ENCODE data around the gene CHST3.

Gene CHST3

GRCh38 chr10:72059843-72060822 lies 95.9 kb downstream of the CHST3 start:
- TF ChIP-seq, protein P1, sequence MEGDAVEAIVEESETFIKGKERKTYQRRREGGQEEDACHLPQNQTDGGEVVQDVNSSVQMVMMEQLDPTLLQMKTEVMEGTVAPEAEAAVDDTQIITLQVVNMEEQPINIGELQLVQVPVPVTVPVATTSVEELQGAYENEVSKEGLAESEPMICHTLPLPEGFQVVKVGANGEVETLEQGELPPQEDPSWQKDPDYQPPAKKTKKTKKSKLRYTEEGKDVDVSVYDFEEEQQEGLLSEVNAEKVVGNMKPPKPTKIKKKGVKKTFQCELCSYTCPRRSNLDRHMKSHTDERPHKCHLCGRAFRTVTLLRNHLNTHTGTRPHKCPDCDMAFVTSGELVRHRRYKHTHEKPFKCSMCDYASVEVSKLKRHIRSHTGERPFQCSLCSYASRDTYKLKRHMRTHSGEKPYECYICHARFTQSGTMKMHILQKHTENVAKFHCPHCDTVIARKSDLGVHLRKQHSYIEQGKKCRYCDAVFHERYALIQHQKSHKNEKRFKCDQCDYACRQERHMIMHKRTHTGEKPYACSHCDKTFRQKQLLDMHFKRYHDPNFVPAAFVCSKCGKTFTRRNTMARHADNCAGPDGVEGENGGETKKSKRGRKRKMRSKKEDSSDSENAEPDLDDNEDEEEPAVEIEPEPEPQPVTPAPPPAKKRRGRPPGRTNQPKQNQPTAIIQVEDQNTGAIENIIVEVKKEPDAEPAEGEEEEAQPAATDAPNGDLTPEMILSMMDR (IDR thresholded peaks at IDR 0.05; ENCODE audit: low read depth, low read length, missing control alignments) = no peak
- DNase-seq (ENCODE audit: low read depth) = no peak
- no peak overlapping the region for H3K4me3 ChIP-seq (ENCODE audit: low read depth, low read length)

DNA sequence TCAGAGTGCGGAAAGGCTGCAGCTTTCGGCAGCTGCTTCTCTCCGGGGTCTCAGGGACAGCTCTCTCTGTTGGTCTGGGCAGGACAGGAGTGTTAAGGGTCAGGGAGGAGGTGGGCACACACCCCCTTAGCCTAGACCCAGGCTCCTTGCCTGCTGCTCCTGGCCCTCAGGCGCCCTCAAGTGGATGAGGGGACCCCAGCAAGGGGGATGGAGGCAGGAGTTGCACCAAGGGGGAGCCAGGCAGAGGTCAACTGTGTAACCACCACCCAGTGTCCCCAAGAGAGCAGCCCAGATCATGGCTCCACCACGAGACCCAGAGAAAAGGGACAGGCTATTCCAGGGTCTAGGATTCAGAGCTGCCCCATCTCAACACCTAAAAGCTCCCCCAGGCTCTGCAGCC lies 97.3 kb downstream of the CHST3 start:
- DNase-seq (ENCODE audit: low read depth) = no peak
- H3K4me3 ChIP-seq (ENCODE audit: low read depth, low read length) = no peak overlapping the region
- TF ChIP-seq, protein P1 (IDR thresholded peaks at IDR 0.05; ENCODE audit: low read depth, low read length, missing control alignments) = peak; percentile 37

GRCh38 chr10:72061930-72062329 lies 97.7 kb downstream of the CHST3 start:
- no peak overlapping the region for H3K4me3 ChIP-seq (ENCODE audit: low read depth, low read length)
- TF ChIP-seq, protein P1 (IDR thresholded peaks at IDR 0.05; ENCODE audit: low read depth, low read length, missing control alignments) = no peak
- no peak for DNase-seq (ENCODE audit: low read depth)

DNA sequence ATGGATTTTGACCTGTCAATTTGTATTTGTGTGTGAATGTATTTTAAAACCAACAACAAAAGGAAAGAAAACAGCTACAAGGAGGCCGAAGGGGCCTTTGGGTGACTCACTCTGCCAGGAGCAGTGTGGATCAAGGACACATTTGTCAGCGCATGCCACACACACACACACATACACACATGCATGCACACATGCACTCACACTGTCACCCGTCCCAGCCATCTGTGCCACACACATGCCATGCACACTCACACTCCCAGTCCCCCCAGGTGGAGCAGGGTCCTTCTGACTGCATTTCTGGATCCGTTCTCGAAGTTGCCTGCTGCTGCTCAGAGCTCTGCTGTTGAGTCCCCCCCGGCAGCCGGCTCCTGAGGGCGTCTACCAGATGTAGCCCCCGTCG lies 98.2 kb downstream of the CHST3 start:
- no peak overlapping the region for H3K4me3 ChIP-seq (ENCODE audit: low read depth, low read length)
- no peak for DNase-seq (ENCODE audit: low read depth)
- TF ChIP-seq, protein P1 (IDR thresholded peaks at IDR 0.05; ENCODE audit: low read depth, low read length, missing control alignments) = no peak
